ENCODE data around the gene SURF2.
A peak's percentile ranks its signal among the peaks of the same experiment; 100 is the strongest.

Gene SURF2

GRCh38 chr9:133349965-133350616 is 6.3 kb upstream of the SURF2 start:
- peak overlapping the region in 1 of 2 donors; percentile 99 for H3K4me3 ChIP-seq (replicated peaks in 1 of 2; ENCODE audit: low read depth in 2 of 2, low read length in 2 of 2)

GRCh38 chr9:133351526-133351907 is 4.8 kb upstream of the SURF2 start:
- DNase-seq (ENCODE audit: low read depth in 2 of 2) = peak in 1 of 2 donors; percentile 16
- no peak for TF ChIP-seq CTCF (IDR thresholded peaks at IDR 0.05; ENCODE audit: low read depth, low read length)
- H3K4me3 ChIP-seq (replicated peaks in 1 of 2; ENCODE audit: low read depth in 2 of 2, low read length in 2 of 2) = no peak overlapping the region

More at GRCh38 chr9:133349965-133350616, 6.3 kb upstream of the SURF2 start:
- DNase-seq (ENCODE audit: low read depth in 2 of 2) = no peak
- TF ChIP-seq CTCF (IDR thresholded peaks at IDR 0.05; ENCODE audit: low read depth, low read length) = no peak

DNA sequence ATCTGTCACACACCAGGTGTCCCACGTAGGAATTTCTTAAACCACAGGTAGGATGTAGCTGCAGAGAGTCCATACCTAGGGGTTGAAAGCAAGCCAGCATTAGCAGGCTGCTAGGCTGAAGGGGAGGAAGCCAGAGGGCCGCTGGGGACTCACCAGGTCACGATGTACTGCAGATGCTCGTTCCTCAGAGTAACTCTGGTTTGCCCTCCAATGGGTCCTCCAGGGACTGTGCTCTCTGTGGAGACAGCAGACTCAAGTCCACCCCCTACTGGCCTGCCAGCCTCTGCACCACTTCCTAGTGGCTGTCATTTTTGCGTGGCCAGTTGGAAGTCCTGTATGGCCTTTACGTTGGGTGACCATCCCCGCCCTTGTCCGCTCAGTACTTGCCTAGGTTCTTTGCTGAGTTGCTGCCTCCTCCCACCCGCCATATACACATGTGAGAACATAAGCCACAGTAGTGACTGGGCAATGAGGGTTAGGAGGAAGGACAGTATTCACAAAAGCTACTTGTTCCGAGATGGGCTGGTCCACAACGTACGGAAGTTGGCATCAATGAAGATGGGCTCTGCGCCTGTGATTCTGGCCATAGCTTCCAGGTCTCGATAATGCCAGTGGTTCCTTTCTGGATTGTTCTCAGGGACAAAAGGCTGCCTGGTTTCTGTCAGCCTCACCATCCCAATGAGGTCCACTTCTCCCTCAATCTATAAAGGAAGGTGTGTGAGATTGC is 4.3 kb upstream of the SURF2 start:
- peak; percentile 70 to 81 for DNase-seq (ENCODE audit: low read depth in 2 of 2)
- no peak overlapping the region for H3K4me3 ChIP-seq (replicated peaks in 1 of 2; ENCODE audit: low read depth in 2 of 2, low read length in 2 of 2)
- peak; percentile 78 for TF ChIP-seq CTCF (IDR thresholded peaks at IDR 0.05; ENCODE audit: low read depth, low read length)

DNA sequence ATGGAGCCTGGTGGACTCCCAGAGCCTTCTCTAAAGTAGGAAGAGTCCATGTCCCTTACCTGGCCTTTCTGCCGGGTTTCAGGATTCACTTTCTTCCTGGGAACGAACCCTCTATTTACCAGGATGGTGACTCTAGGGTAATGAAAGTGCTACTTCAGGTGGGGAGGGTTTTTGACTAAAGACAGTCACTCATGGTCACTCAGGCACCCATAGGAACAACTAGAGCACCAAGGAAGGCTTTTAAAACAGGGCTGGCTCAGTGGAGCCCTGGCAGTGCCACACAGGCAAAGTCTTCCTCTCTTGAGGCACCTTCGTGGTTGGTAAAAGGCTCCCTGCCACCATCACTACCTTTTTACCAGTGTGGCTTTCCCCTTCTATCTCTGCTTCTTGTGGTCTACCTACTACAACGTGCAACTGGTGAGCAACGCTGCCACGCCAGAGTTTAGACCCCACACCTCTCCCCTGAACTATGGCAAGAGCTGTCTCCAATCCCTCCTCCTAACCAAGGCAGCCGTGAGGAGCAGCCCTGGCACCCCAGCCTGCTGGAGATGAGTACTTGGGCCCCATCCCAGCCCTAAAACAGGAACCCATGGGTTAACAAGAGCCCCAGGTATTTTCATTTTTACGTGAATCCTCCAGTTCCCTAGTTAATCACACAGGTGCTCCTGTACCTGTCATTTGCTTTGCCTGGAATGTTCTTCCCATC is 3.6 kb upstream of the SURF2 start:
- TF ChIP-seq CTCF (IDR thresholded peaks at IDR 0.05; ENCODE audit: low read depth, low read length) = no peak
- no peak for DNase-seq (ENCODE audit: low read depth in 2 of 2)
- H3K4me3 ChIP-seq (replicated peaks in 1 of 2; ENCODE audit: low read depth in 2 of 2, low read length in 2 of 2) = no peak overlapping the region

DNA sequence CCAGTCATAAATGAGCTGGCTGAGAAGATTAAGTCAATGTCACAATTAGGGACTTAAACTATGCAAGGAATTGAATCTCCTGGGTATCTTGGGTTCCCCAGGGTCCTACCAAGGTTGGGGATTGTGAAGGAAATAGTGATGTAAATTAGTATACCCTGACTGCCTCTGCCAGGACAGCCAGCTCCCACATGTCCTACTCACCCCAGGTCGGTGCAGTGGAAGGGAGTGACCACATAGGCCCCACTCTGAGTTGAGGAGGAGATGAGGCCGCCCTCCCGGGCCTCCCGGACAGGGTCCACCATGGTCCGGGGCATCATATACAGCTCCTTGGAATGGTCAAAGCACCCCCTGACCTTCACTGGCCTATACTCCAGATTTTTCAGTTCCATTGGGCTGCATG is 2.8 kb upstream of the SURF2 start:
- DNase-seq (ENCODE audit: low read depth in 2 of 2) = no peak
- no peak overlapping the region for H3K4me3 ChIP-seq (replicated peaks in 1 of 2; ENCODE audit: low read depth in 2 of 2, low read length in 2 of 2)
- TF ChIP-seq CTCF (IDR thresholded peaks at IDR 0.05; ENCODE audit: low read depth, low read length) = no peak

- H3K4me3 ChIP-seq (replicated peaks in 1 of 2; ENCODE audit: low read depth in 2 of 2, low read length in 2 of 2) = no peak overlapping the region
Observed at GRCh38 chr9:133354766-133355165, 1.6 kb upstream of the SURF2 start.

More at GRCh38 chr9:133354766-133355165, 1.6 kb upstream of the SURF2 start:
- TF ChIP-seq CTCF (IDR thresholded peaks at IDR 0.05; ENCODE audit: low read depth, low read length) = no peak
- no peak for DNase-seq (ENCODE audit: low read depth in 2 of 2)

All from cardiac fibroblast (primary cell).